Brain microvascular endothelial cell (primary cell): ENCODE data around the gene PSMD5.
A peak's percentile ranks its signal among the peaks of the same experiment; 100 is the strongest.
"Not testable (repeated sequence)": the region's sequence is repeated elsewhere in the genome, so short reads cannot be mapped to it uniquely, and the experiment has no call there.

Experiments used
- DNase-seq: peaks from one replicate; pipeline ENCODE4 v3.0.0-alpha.2; 2020
- H3K27ac ChIP-seq: fragments of 250-450 bp; sonication (Bioruptor Pico); 2 replicates; pipeline ENCODE4 v1.5.1; 2020; ENCODE audit warnings: mild to moderate bottlenecking, moderate library complexity
- H3K27me3 ChIP-seq: fragments of 250-450 bp; sonication (Bioruptor Pico); replicated peaks from 2 replicates; pipeline ENCODE4 v1.5.1; 2020; ENCODE audit warnings: mild to moderate bottlenecking
- H3K36me3 ChIP-seq: fragments of 250-450 bp; sonication (Bioruptor Pico); replicated peaks from 2 replicates; pipeline ENCODE4 v1.5.1; 2020; ENCODE audit warnings: mild to moderate bottlenecking
- H3K4me3 ChIP-seq: 2 replicates; pipeline ENCODE4 v1.5.1; 2011; ENCODE audit warnings: low read depth, mild to moderate bottlenecking, control low read depth, low read length, moderate library complexity
- in situ Hi-C: cut with HindIII; loops from 2 replicates; pipeline ENCODE4 v1.10.0; 2017; ENCODE audit warnings: low sequenced_read_pairs, low pct_ligation_motif_present
- TF ChIP-seq, protein P1 (sequence below): IDR thresholded peaks from 2 replicates; pipeline ENCODE4 v1.5.1; 2011; ENCODE audit warnings: low read depth, mild to moderate bottlenecking, moderate library complexity, low read length, control low read depth, inconsistent platforms; ENCODE audit errors: missing control alignments

PSMD5 gene

DNA sequence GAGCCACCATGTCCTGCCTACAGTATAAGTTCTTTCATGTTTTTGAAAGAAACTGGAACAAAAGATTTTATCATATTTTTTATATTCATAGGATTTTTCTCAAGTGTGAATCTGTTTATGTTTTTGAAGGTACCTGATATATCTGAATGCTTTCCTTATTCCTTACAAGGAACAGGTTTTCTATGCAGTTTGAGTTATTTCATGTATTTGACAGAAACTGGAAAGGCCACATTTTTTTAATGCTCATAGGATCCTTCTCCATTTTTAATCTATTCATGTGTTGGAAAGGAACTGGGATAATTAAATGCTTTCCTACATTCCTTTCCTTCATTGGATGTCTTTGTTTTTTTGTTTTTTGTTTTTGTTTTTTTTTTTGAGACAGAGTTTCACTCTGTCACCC, 33.8 kb downstream of the PSMD5 start:
- no peak overlapping the region for H3K4me3 ChIP-seq
- no peak overlapping the region for H3K27ac ChIP-seq
- in situ Hi-C loops = no loop called here
- no peak for DNase-seq
- H3K27me3 ChIP-seq = no peaks in the 10 kb centered on the region
- TF ChIP-seq, protein P1, sequence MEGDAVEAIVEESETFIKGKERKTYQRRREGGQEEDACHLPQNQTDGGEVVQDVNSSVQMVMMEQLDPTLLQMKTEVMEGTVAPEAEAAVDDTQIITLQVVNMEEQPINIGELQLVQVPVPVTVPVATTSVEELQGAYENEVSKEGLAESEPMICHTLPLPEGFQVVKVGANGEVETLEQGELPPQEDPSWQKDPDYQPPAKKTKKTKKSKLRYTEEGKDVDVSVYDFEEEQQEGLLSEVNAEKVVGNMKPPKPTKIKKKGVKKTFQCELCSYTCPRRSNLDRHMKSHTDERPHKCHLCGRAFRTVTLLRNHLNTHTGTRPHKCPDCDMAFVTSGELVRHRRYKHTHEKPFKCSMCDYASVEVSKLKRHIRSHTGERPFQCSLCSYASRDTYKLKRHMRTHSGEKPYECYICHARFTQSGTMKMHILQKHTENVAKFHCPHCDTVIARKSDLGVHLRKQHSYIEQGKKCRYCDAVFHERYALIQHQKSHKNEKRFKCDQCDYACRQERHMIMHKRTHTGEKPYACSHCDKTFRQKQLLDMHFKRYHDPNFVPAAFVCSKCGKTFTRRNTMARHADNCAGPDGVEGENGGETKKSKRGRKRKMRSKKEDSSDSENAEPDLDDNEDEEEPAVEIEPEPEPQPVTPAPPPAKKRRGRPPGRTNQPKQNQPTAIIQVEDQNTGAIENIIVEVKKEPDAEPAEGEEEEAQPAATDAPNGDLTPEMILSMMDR = no peak
- no peaks in the 10 kb centered on the region for H3K36me3 ChIP-seq

DNA sequence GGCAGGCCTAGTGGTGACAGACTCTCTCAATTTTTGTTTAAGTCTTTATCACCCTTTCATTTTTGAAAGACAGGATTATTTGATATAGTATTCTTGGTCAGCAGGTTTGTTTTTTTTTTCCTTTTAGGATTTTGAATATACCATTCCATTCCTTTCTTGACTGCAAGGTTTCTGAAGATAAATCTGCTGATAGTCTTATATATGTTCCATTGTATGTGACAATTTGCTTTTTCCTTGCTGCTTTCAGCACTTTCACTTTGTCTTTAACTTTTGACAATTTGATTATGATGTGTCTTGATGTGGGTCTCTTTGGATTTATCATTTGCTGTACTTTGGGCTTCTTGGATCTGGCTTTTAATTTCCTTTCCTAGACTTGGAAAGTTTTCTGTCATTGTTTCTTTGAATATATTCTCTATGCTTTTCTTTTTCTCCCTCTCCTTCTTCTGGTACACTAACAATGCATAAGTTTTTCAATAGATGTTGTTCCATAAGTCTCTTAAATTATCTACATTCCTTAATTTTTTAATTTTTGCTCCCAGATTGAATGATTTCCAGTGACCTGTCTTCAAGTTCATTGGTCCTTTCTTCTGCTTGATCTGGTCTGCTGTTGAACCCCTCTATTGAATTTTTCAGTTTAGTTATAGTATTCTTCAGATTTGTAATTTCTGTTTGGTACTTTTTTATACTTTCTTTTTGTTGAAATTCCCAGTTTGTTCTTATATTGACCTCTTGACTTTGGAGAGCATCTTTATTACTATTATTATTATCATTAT, 34.9 kb downstream of the PSMD5 start:
- TF ChIP-seq, protein P1 = no peak
- Histone ChIP-seq H3K27ac (no peak overlapping the region), H3K36me3 (no peaks in the 10 kb centered on the region), H3K27me3 (no peaks in the 10 kb centered on the region), H3K4me3 (no peak overlapping the region)
- in situ Hi-C loops = no loop called here
- no peak for DNase-seq

DNA sequence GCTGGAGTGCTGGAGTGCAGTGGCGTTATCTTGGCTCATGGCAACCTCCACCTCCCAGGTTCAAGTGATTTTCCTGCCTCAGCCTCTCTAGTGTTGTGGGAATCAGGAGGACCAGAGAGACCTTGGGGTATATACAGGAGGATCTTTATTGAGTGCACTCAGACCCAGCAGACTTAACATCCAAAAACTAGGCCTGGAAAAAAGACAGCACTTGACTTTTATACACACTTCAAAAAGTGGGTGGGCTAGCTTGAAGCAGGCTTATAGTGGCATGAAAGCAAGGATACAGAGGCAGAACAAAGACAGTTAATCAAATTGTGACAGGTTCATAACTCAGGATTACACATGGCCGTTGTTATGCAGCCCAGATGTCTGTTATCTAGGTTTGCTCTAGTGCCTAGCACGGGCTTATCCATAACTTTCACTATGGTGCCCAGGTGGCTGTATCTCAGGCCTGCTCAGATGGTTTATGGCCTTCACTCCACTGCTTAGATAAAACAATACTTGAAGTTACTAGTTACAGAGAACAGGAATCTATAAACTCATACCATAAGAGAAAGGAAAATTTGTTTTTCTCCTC, 37.8 kb downstream of the PSMD5 start:
- H3K27me3 ChIP-seq, DNase-seq, H3K36me3 ChIP-seq, H3K4me3 ChIP-seq, H3K27ac ChIP-seq, in situ Hi-C loops: not testable (repeated sequence)

DNA sequence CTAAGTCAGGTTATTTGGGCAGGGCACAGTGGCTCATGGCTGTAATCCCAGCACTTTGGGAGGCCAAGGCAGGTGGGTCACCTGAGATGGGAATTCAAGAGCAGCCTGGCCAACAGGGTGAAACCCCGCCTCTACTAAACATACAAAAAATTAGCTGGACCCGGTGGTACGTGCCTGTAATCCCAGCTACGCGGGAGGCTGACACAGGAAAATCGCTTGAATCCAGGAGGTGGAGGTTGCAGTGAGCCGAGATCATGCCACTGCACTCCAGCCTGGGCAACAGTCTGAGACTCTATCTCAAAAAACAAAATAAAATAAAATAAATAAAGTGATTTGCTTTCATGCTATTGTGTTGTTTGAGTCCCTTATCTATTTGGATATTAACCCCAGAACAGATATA, 41.3 kb downstream of the PSMD5 start:
- Histone ChIP-seq H3K27ac (no peak overlapping the region), H3K36me3 (no peaks in the 10 kb centered on the region), H3K27me3 (no peaks in the 10 kb centered on the region), H3K4me3 (no peak overlapping the region)
- no peak for DNase-seq
- TF ChIP-seq, protein P1 = no peak
- in situ Hi-C loops = no loop called here

DNA sequence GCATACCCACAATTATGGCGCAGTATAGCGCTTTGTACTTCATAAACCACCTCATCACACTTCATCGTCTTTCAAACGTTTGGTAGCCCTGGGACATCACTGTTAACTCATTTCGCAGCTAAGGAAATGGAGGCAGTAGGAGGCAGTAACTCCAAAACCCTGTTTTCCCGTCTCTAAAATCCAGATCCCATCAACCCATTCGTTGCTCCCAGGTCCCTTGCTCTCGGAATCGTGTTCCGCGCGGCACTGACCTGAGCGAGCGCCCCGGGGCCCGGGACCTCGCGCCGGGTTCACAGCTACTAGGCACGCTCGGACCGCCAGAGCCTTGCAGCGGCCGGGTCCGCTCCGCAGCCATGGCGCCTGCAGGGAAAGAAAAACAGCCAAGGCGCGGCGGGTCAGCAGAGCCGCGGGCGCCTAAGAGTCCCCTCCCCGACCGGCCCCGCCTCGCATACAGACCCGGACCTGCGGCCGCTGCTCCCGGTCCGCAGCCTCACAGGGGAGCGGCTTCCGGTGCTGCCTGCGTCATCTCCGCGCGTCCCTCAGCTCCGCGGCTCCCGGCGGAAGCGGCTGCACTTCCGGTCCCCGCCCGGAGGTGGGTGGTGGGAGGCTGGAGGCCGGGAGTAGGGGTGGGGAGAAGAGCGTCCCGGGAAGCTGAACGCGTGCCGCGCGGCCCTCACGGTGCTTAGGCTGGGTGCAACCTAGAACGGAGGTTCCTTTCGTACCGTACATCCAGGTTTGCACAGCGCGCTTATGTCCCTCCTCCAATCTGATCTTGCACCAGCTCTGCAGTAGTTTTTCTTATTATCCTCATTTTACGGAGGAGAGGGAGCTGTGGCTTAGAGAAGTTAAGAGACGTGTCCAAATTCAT, 49.6 kb downstream of the PSMD5 start, which contains the start of gene FBXW2:
Gene FBXW2, minus strand, starts transcription at position 519 of the 868 bp plus-strand sequence. CDS start 5,158 bp downstream, outside the sequence.
- DNase-seq = peak; percentile 79
- Histone ChIP-seq H3K36me3 (peaks cover 5% of the 10 kb centered on the region), H3K4me3 (peak within 1 kb of the TSS; percentile 76), H3K27ac (peak within 1 kb of the TSS; percentile 64), H3K27me3 (no peaks in the 10 kb centered on the region)
- in situ Hi-C loops = no loop called here
- TF ChIP-seq, protein P1 = no peak

DNA sequence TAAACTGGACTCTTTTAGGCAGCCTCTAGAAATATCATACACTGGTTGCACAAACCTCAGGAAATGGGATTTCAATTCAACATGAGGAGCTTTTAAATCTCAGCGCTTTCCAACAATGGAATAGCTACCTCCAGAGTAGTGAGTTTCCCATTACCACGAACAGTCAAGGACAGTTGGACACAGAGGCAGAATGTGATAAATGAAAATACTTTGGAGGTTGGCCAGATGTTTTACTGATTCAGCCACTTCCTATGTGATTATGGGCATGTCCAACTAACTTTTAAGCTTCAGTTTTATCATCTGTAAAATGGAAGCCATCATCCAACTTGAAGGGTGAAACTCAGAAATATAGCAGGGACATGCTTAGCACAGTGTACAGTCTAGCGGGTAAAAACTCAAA, 51.6 kb downstream of the PSMD5 start:
- no peak overlapping the region for H3K27ac ChIP-seq
- H3K27me3 ChIP-seq = no peaks in the 10 kb centered on the region
- peaks cover 14% of the 10 kb centered on the region for H3K36me3 ChIP-seq
- in situ Hi-C loops = no loop called here
- TF ChIP-seq, protein P1 = no peak
- H3K4me3 ChIP-seq = no peak overlapping the region
- no peak for DNase-seq
